Body of pancreas (tissue), 4 donors: Measurements from ENCODE around the gene OLFML2A. TPM values are rescaled to one million over a fixed set of nuclear protein-coding genes. Genes with fewer than 3 reads are reported as not detected.

Experiments
- ATAC-seq: fragments of 150-250 bp; one replicate; pipeline ENCODE4 v1.9.1; 2016
- DNase-seq, 4 donors: peaks; one replicate each; pipeline ENCODE4 v3.0.0-alpha.2; 2019
- H3K27ac ChIP-seq, 4 donors: fragments of 200-600 bp; sonication (generic); 1 replicate in 3 of 4; 2 replicates in 1 of 4; pipeline versions ENCODE4 v1.5.1 to v1.6.1; 2016 to 2019; ENCODE audit warnings: mild to moderate bottlenecking in 1 of 4, mixed read lengths in 1 of 4, moderate library complexity in 1 of 4
- H3K27me3 ChIP-seq, 2 donors: fragments of 200-600 bp; sonication (generic); one replicate each; pipeline ENCODE4 v1.6.0; 2016; ENCODE audit warnings: mild to moderate bottlenecking in 1 of 2
- H3K36me3 ChIP-seq, 2 donors: fragments of 200-600 bp; sonication (generic); replicated peaks in 1 of 2; 2 replicates each; pipeline ENCODE4 v1.5.1; 2016; ENCODE audit warnings: low read depth in 2 of 2; ENCODE audit not compliant: insufficient read depth in 1 of 2
- H3K4me1 ChIP-seq: fragments of 200-600 bp; sonication (generic); one replicate; pipeline ENCODE4 v1.6.0; 2016
- H3K4me3 ChIP-seq, 2 donors: fragments of 200-600 bp; sonication (generic); 1 replicate in 1 of 2; 2 replicates in 1 of 2; pipeline ENCODE4 v1.5.1; 2016 to 2019
- H3K9me3 ChIP-seq, 3 donors: fragments of 200-600 bp; sonication (generic); 1 replicate in 2 of 3; 2 replicates in 1 of 3; pipeline ENCODE4 v1.5.1; 2016
- CTCF ChIP-seq, 7 experiments: fragments of 450-650 bp in 4 of 7; fragments of 200-600 bp in 3 of 7; sonication (generic) in 3 of 7; IDR thresholded peaks; one replicate each; pipeline ENCODE4 v1.5.1; 2016 to 2019; ENCODE audit warnings: antibody characterized with exemption in 7 of 7
- POLR2A ChIP-seq, 3 donors: fragments of 450-650 bp; IDR thresholded peaks; one replicate each; pipeline ENCODE4 v1.6.1; 2016; ENCODE audit warnings: antibody characterized with exemption in 3 of 3, mild to moderate bottlenecking in 2 of 3
- WGBS, 2 donors: methylation state at CpG; one replicate each; pipeline ENCODE4 v1.1.5; 2017; 5-methylcytosine and 5-hydroxymethylcytosine counted together
- intact Hi-C: fragments of 100-400 bp; cut with DNase I; formaldehyde crosslinking; loops from one replicate; pipeline ENCODE4 v1.15.1; 2023
- total RNA-seq, 2 donors: library from RNA; depleted of rRNA; stranded (reverse); fragments of >200 nt; gene quantifications; one replicate each; pipeline ENCODE4 v1.1.0, GENCODE V29; 2016

OLFML2A gene
- total RNA-seq, 2 donors from 2014 or later = 4.4 to 5.3 TPM

- intact Hi-C loops = loop anchor here (10.0 kb wide), 1 partner anchor 292 kb away; the partner anchor contains the start of gene SCAI
- ATAC-seq (peak; percentile 89), DNase-seq (peak; percentile 75 to 83 (median 76))
- WGBS, 2 donors = 1 to 7% methylated on average over 5 to 51 of the region's 51 CpGs
- Histone ChIP-seq H3K27ac (no peak within 1 kb of the TSS), H3K27me3 (no peaks in the 10 kb centered on the region), H3K9me3 (no peaks in the 10 kb centered on the region), H3K4me1 (peaks cover 14% of the 10 kb centered on the region), H3K4me3 (peak within 1 kb of the TSS in 1 of 2 donors; percentile 9), H3K36me3 (peaks cover 5 to 10% of the 10 kb centered on the region in 2 donors)
- TF ChIP-seq POLR2A (IDR thresholded peaks at IDR 0.05) (no peak), CTCF (IDR thresholded peaks at IDR 0.05) (peak; percentile 96 to 99 (median 98))
These were observed 76.0 kb downstream of the OLFML2A start, which contains the start of gene WDR38 for GRCh38 chr9:124852829-124853531. WDR38 (plus strand) TSS chr9:124853460; CDS start chr9:124853532, 72 bp downstream.

DNA sequence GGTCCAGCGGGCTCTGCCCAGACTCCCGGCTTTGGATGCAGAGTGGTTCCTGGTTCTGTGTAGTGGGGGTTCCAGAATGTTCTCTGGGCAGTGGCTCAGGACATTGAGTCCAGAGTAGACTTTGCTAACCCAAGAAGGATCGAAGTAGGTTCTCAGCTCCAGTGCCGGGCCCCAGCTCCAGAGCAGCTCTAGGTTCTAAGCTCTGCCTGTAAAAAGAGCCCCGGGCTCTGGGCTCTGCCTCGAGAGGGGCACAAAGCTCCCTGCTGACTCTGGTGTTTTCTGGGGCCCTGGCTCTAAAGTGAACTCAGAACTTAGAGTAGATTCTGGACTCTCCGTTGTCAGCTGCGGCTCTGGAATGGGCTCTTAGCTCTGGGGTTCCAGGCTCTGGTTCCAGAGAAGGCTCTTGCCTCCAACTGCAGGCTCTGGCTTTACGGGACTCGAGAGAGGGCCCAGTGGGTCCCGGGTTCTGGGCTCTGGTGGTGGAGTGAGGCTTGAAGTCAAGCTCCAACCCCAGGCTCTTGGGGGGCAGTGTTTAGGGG is 76.7 kb downstream of the OLFML2A start:
- intact Hi-C loops = loop anchor here (2.0 to 10.0 kb wide), 2 partner anchors 81 to 291 kb away; partner anchors contain the start of gene SCAI
- no peak for ATAC-seq
- Histone ChIP-seq H3K9me3 (no peaks in the 10 kb centered on the region), H3K27me3 (no peaks in the 10 kb centered on the region), H3K36me3 (peaks cover 12 to 14% of the 10 kb centered on the region in 2 donors), H3K4me1 (peaks cover 21% of the 10 kb centered on the region), H3K4me3 (peak overlapping the region in 1 of 2 donors; percentile 9), H3K27ac (no peak overlapping the region)
- WGBS, 2 donors = 52 to 66% methylated on average over 10 to 11 of the region's 11 CpGs
- TF ChIP-seq POLR2A (IDR thresholded peaks at IDR 0.05) (no peak), CTCF (IDR thresholded peaks at IDR 0.05) (no peak)
- DNase-seq = no peak

DNA sequence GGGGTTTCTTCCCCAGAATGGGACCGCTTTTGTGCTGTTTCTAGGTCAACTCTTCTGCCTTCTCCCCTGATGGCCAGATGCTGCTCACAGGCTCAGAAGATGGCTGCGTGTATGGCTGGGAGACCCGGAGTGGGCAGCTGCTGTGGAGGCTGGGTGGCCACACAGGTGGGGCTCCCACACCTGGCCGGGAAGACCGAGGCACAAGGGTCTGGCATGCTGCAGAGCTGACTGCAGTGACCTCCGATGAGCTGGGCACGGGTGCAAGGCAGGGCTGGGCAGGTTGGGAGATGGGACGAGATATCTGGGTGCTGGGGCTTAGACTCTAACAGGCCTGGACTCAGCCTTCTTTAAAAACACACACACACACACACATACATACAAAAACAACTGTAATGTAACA is 77.2 kb downstream of the OLFML2A start:
- Histone ChIP-seq H3K36me3 (peaks cover 14 to 15% of the 10 kb centered on the region in 2 donors), H3K27ac (no peak overlapping the region), H3K4me3 (no peak overlapping the region), H3K9me3 (no peaks in the 10 kb centered on the region), H3K4me1 (peaks cover 26% of the 10 kb centered on the region), H3K27me3 (no peaks in the 10 kb centered on the region)
- no peak for ATAC-seq
- intact Hi-C loops = loop anchor here (2.0 to 10.0 kb wide), 2 partner anchors 81 to 291 kb away; partner anchors contain the start of gene SCAI
- DNase-seq = no peak
- TF ChIP-seq POLR2A (IDR thresholded peaks at IDR 0.05) (no peak), CTCF (IDR thresholded peaks at IDR 0.05) (no peak)
- 71 to 82% methylated on average over 1 to 8 of the region's 8 CpGs for WGBS, 2 donors

DNA sequence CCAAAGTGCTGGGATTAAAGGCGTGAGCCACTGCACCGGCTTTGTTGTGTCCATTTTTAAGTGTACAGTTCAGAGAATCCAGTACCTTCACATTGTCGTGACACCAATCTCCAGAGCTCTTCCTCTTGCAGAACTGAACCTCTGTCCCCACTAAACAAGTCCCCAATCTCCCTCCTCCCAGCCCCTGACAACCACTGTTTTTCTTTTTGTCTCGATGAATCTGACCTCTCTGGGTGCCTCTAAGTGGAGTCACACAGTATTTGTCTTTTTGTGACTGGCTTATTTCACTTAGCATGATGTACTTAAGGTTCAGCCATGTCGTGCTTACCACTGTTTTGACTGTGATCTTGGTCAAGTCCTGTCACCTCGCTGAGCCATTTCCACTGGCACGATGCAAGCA is 77.9 kb downstream of the OLFML2A start:
- ATAC-seq = no peak
- intact Hi-C loops = loop anchor here (2.0 to 10.0 kb wide), 2 partner anchors 82 to 290 kb away; partner anchors contain the start of gene SCAI
- WGBS, 2 donors = 55 to 59% methylated on average over 7 of the region's 7 CpGs

More for the DNA sequence above, 77.9 kb downstream of the OLFML2A start:
- no peaks in the 10 kb centered on the region for H3K27me3 ChIP-seq
- no peak overlapping the region for H3K27ac ChIP-seq
- no peaks in the 10 kb centered on the region for H3K9me3 ChIP-seq
- TF ChIP-seq CTCF (IDR thresholded peaks at IDR 0.05) (no peak), POLR2A (IDR thresholded peaks at IDR 0.05) (no peak)
- H3K4me3 ChIP-seq = no peak overlapping the region
- DNase-seq = no peak
- peaks cover 14 to 21% of the 10 kb centered on the region in 2 donors for H3K36me3 ChIP-seq
- H3K4me1 ChIP-seq = peaks cover 33% of the 10 kb centered on the region
